WTC11 (cell line): ENCODE data around the gene CDK12. TPM values are rescaled to one million over a fixed set of nuclear protein-coding genes. Genes with fewer than 3 reads are reported as not detected.

ENCODE experiments used
- ATAC-seq: fragments of 200-7000 bp; cut with Tn5 transposase; 2 replicates; pipeline ENCODE4 v1.10.0; 2021; ENCODE audit warnings: mild to moderate bottlenecking, moderate library complexity
- CTCF ChIA-PET: fragments of 300-600 bp; sonication (Branson Sonifier 250); formaldehyde crosslinking; loops from one replicate; lab custom pipeline; 2021; ENCODE audit warnings: antibody characterized with exemption; lab: Charles Lee
- POLR2A ChIA-PET: fragments of 350-600 bp; sonication (Branson Sonifier 250); formaldehyde crosslinking; loops from one replicate; lab custom pipeline; 2021; ENCODE audit warnings: antibody characterized with exemption; lab: Charles Lee
- DNase-seq: peaks from one replicate; pipeline ENCODE4 v3.0.0; 2021; ENCODE audit warnings: low spot score
- H3K27ac Mint-ChIP-seq: 2 replicates; pipeline ENCODE4 v1.8.0; 2021; ENCODE audit warnings: mixed read lengths
- H3K27me3 Mint-ChIP-seq: 2 replicates; pipeline ENCODE4 v1.8.0; 2021; ENCODE audit warnings: low read depth, mild to moderate bottlenecking, moderate library complexity, mixed read lengths
- H3K36me3 Mint-ChIP-seq: 2 replicates; pipeline ENCODE4 v1.8.0; 2021; ENCODE audit warnings: mixed read lengths
- H3K4me1 Mint-ChIP-seq: 2 replicates; pipeline ENCODE4 v1.8.0; 2022; ENCODE audit warnings: mixed read lengths
- H3K4me3 Mint-ChIP-seq: 2 replicates; pipeline ENCODE4 v1.8.0; 2021; ENCODE audit warnings: mild to moderate bottlenecking, moderate library complexity, mixed read lengths
- H3K9me3 Mint-ChIP-seq: 2 replicates; pipeline ENCODE4 v1.8.0; 2021; ENCODE audit warnings: mixed read lengths
- ATF3 ChIP-seq: sonication (generic); formaldehyde crosslinking; conservative IDR thresholded peaks from 2 replicates; pipeline ENCODE4 v1.8.1; 2022; ENCODE audit warnings: mild to moderate bottlenecking, missing genetic modification reagents
- CTCF ChIP-seq: fragments of 200-600 bp; IDR thresholded peaks from 2 replicates; pipeline ENCODE4 v1.8.0; 2022; ENCODE audit warnings: antibody characterized with exemption
- ESRRA ChIP-seq: sonication (generic); formaldehyde crosslinking; IDR thresholded peaks from 2 replicates; pipeline ENCODE4 v1.8.1; 2022; ENCODE audit warnings: mild to moderate bottlenecking, missing genetic modification reagents, borderline replicate concordance
- GTF2I ChIP-seq: fragments of 250-450 bp; sonication (Bioruptor Pico); conservative IDR thresholded peaks from 2 replicates; pipeline ENCODE4 v1.4.0; 2021; ENCODE audit warnings: mild to moderate bottlenecking
- JUN ChIP-seq: sonication (generic); formaldehyde crosslinking; IDR thresholded peaks from 2 replicates; pipeline ENCODE4 v1.8.0; 2023; ENCODE audit warnings: mild to moderate bottlenecking, missing genetic modification reagents
- MLX ChIP-seq: sonication (generic); formaldehyde crosslinking; IDR thresholded peaks from 2 replicates; pipeline ENCODE4 v1.8.1; 2023; ENCODE audit warnings: mild to moderate bottlenecking, missing genetic modification reagents, moderate library complexity
- MYBL2 ChIP-seq: sonication (generic); formaldehyde crosslinking; IDR thresholded peaks from 2 replicates; pipeline ENCODE4 v1.8.1; 2023; ENCODE audit warnings: mild to moderate bottlenecking, moderate library complexity, missing genetic modification reagents
- NFATC4 ChIP-seq: fragments of 250-450 bp; sonication (Bioruptor Pico); IDR thresholded peaks from 2 replicates; pipeline ENCODE4 v1.9.0; 2021; ENCODE audit warnings: mild to moderate bottlenecking
- NFE2L1 ChIP-seq: sonication (generic); formaldehyde crosslinking; IDR thresholded peaks from 2 replicates; pipeline ENCODE4 v1.8.1; 2023; ENCODE audit warnings: missing genetic modification reagents
- SOX15 ChIP-seq: fragments of 250-450 bp; sonication (Bioruptor Pico); IDR thresholded peaks from 2 replicates; pipeline ENCODE4 v1.9.0; 2021; ENCODE audit warnings: mild to moderate bottlenecking
- TEAD1 ChIP-seq: sonication (generic); formaldehyde crosslinking; IDR thresholded peaks from 2 replicates; pipeline ENCODE4 v1.8.0; 2022; ENCODE audit warnings: mild to moderate bottlenecking, missing genetic modification reagents
- ZNF232 ChIP-seq: sonication (generic); formaldehyde crosslinking; IDR thresholded peaks from 2 replicates; pipeline ENCODE4 v1.8.0; 2022; ENCODE audit warnings: mild to moderate bottlenecking, missing genetic modification reagents
- ZNF425 ChIP-seq: fragments of 250-450 bp; sonication (Bioruptor Pico); conservative IDR thresholded peaks from 2 replicates; pipeline ENCODE4 v1.9.0; 2021; ENCODE audit warnings: mild to moderate bottlenecking
- ZNF532 ChIP-seq: fragments of 250-450 bp; sonication (Bioruptor Pico); IDR thresholded peaks from 2 replicates; pipeline ENCODE4 v1.9.0; 2021; ENCODE audit warnings: mild to moderate bottlenecking, borderline replicate concordance
- total RNA-seq: library from RNA; stranded (reverse); gene quantifications from 3 replicates; pipeline ENCODE4 v1.2.3, GENCODE V29; 2021

CDK12 gene
- total RNA-seq, 1 experiment from 2014 or later = 58.4 TPM

- POLR2A ChIA-PET = no interaction called here
- ATAC-seq = no peak
- H3K36me3 Mint-ChIP-seq = peaks cover 81% of the 10 kb centered on the region
- H3K27ac Mint-ChIP-seq = no peak overlapping the region
- peaks cover 9% of the 10 kb centered on the region for H3K9me3 Mint-ChIP-seq
- H3K4me1 Mint-ChIP-seq = no peaks in the 10 kb centered on the region
- H3K27me3 Mint-ChIP-seq = no peaks in the 10 kb centered on the region
- no peak overlapping the region for H3K4me3 Mint-ChIP-seq
- CTCF ChIA-PET = no interaction called here
- TF ChIP-seq MYBL2 = no peak
- no peak for TF ChIP-seq ZNF425 (CRISPR knock-in tag)
- TF ChIP-seq ZNF232 = no peak
- no peak for TF ChIP-seq CTCF
- TF ChIP-seq, all 79 proteins: peak for 0
- DNase-seq = no peak
Observed at GRCh38 chr17:39513915-39514314, 52.6 kb downstream of the CDK12 start.

GRCh38 chr17:39517224-39517623 is 55.9 kb downstream of the CDK12 start:
- DNase-seq = no peak
- TF ChIP-seq ATF3 (CRISPR knock-in tag) = no peak
- H3K9me3 Mint-ChIP-seq = no peaks in the 10 kb centered on the region
- H3K36me3 Mint-ChIP-seq = peaks cover 58% of the 10 kb centered on the region
- H3K27me3 Mint-ChIP-seq = no peaks in the 10 kb centered on the region
- CTCF ChIA-PET = no interaction called here
- H3K4me1 Mint-ChIP-seq = no peaks in the 10 kb centered on the region
- no peak overlapping the region for H3K4me3 Mint-ChIP-seq
- POLR2A ChIA-PET = no interaction called here
- no peak for ATAC-seq
- H3K27ac Mint-ChIP-seq = no peak overlapping the region

- Mint-ChIP-seq H3K9me3 (no peaks in the 10 kb centered on the region), H3K27me3 (no peaks in the 10 kb centered on the region), H3K4me3 (no peak overlapping the region), H3K36me3 (peaks cover 61% of the 10 kb centered on the region), H3K4me1 (no peaks in the 10 kb centered on the region), H3K27ac (no peak overlapping the region)
- no peak for ATAC-seq
- ChIA-PET POLR2A (no interaction called here), CTCF (interaction anchor here (0.5 to 1.8 kb wide), 6 partner anchors 20 to 220 kb away, joined by 3 to 7 read pairs (median 4); no protein-coding TSS in a partner anchor)
- no peak for DNase-seq
- no peak for TF ChIP-seq NFATC4
- no peak for TF ChIP-seq MLX
- no peak for TF ChIP-seq GTF2I (CRISPR knock-in tag)
- no peak for TF ChIP-seq ESRRA (CRISPR knock-in tag)
- TF ChIP-seq JUN (CRISPR knock-in tag) = no peak
- no peak for TF ChIP-seq NFE2L1 (CRISPR knock-in tag)
- no peak for TF ChIP-seq SOX15 (CRISPR knock-in tag)
Observed at GRCh38 chr17:39525801-39526506, 64.7 kb downstream of the CDK12 start.

GRCh38 chr17:39527220-39527813 is 66.0 kb downstream of the CDK12 start:
- Mint-ChIP-seq H3K27ac (no peak overlapping the region), H3K36me3 (peaks cover 66% of the 10 kb centered on the region), H3K4me3 (no peak overlapping the region), H3K27me3 (no peaks in the 10 kb centered on the region), H3K4me1 (no peaks in the 10 kb centered on the region), H3K9me3 (no peaks in the 10 kb centered on the region)
- ATAC-seq (peak; percentile 67), DNase-seq (no peak)
- TF ChIP-seq ZNF532 (CRISPR knock-in tag) = no peak
- TF ChIP-seq CTCF = 0 out of 2 replicates have a peak, but pooled peaks have one; percentile 30
- TF ChIP-seq TEAD1 (CRISPR knock-in tag) = no peak
- ChIA-PET POLR2A (no interaction called here), CTCF (interaction anchor here (0.7 to 1.8 kb wide), 6 partner anchors 10 to 145 kb away, joined by 3 to 7 read pairs (median 4); no protein-coding TSS in a partner anchor)
